Right lobe of liver (tissue), 6 donors: ENCODE measurements around the gene RTP4. TPM values are rescaled to one million over a fixed set of nuclear protein-coding genes. Genes with fewer than 3 reads are reported as not detected.

ENCODE experiments used
- ATAC-seq, 4 donors: fragments of 200-7000 bp; cut with Tn5 transposase; one replicate each; pipeline ENCODE4 v1.9.1; 2020; ENCODE audit warnings: mild to moderate bottlenecking in 4 of 4, moderate library complexity in 4 of 4
- DNase-seq, 3 donors: peaks; one replicate each; pipeline ENCODE4 v3.0.0-alpha.2; 2020
- H3K27ac ChIP-seq, 3 donors: fragments of 200-600 bp; one replicate each; pipeline ENCODE4 v1.8.0; 2022
- H3K27me3 ChIP-seq, 2 donors: fragments of 200-600 bp; one replicate each; pipeline ENCODE4 v1.8.0; 2022
- H3K36me3 ChIP-seq, 4 donors: fragments of 200-600 bp; sonication (generic) in 1 of 4; one replicate each; pipeline versions ENCODE4 v1.5.1 to v1.8.0; 2017 to 2022; ENCODE audit warnings: control low read depth in 1 of 4
- H3K4me1 ChIP-seq, 4 donors: fragments of 200-600 bp; sonication (generic) in 1 of 4; one replicate each; pipeline versions ENCODE4 v1.5.1 to v1.8.0; 2017 to 2022; ENCODE audit warnings: control low read depth in 1 of 4
- H3K4me3 ChIP-seq, 3 donors: fragments of 200-600 bp; one replicate each; pipeline ENCODE4 v1.8.0; 2022
- H3K9me3 ChIP-seq, 4 donors: fragments of 200-600 bp; sonication (generic) in 1 of 4; one replicate each; pipeline versions ENCODE4 v1.5.1 to v1.8.0; 2017 to 2022; ENCODE audit warnings: control low read depth in 1 of 4
- POLR2A ChIP-seq: fragments of 450-650 bp; IDR thresholded peaks from one replicate; pipeline ENCODE4 v1.6.1; 2017; ENCODE audit warnings: antibody characterized with exemption, mild to moderate bottlenecking
- WGBS: methylation state at CpG from one replicate; pipeline ENCODE4 v1.1.6; 2018; ENCODE audit warnings: low coverage, low lambda C conversion rate; ENCODE audit not compliant: insufficient coverage; ENCODE audit errors: missing lambda C conversion rate; 5-methylcytosine and 5-hydroxymethylcytosine counted together
- intact Hi-C, 2 donors: fragments of 100-400 bp; cut with DNase I; formaldehyde crosslinking; loops; one replicate each; pipeline versions ENCODE4 v1.11.2 to v1.14.1; 2022
- total RNA-seq, 6 experiments: library from RNA; depleted of rRNA in 2 of 6; stranded (reverse); fragments of >200 nt in 2 of 6; fragmentation: NEBNext Ultra II Directional in 3 of 6; extraction: Animal tissue kit (Norgen Biotek cat#: 25700) in 3 of 6; gene quantifications; one replicate each; pipeline versions ENCODE4 v1.1.0 to v1.2.4, GENCODE V29; 2016 to 2023
- TF ChIP-seq, protein P1 (sequence below), 4 donors: fragments of 200-600 bp in 3 of 4; fragments of 450-650 bp in 1 of 4; IDR thresholded peaks; one replicate each; pipeline versions ENCODE4 v1.5.1 to v1.8.0; 2016 to 2022; ENCODE audit warnings: antibody characterized with exemption in 4 of 4, mild to moderate bottlenecking in 2 of 4
- donor health status: DM: no; HTN: yes; CAD: no.
- donor health status: DM: no; HTN: no; CAD: no.
- donor health status: DM: no; HTN: no; CAD: no.
- donor health status: DM: no; HTN: yes; CAD: no.
- donor health status: DM: no; HTN: yes; CAD: no.

Gene RTP4
- total RNA-seq, 6 experiments from 2014 or later = 0.92 to 3.2 (median 2.0) TPM

DNA sequence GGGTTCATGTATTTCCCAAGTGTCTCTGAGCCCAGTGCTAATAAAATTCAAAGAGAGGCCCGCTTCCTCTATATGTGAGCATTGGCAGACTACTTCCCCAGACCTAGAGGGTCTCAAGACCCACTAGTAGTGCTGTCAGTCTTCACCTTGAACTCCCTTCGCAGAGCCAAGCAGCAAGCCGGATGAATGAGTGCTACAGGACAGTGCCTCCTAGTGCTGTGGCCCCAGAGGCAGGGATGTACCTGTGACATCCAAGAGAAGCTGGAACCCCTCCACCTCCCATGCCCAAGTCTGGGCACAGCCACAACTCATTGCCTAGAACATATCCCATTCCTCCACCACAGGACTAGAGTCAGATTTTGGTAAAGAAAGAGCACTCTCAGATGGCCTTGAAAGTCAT, 39.5 kb upstream of the RTP4 start:
- no peak for TF ChIP-seq POLR2A
- TF ChIP-seq, protein P1, sequence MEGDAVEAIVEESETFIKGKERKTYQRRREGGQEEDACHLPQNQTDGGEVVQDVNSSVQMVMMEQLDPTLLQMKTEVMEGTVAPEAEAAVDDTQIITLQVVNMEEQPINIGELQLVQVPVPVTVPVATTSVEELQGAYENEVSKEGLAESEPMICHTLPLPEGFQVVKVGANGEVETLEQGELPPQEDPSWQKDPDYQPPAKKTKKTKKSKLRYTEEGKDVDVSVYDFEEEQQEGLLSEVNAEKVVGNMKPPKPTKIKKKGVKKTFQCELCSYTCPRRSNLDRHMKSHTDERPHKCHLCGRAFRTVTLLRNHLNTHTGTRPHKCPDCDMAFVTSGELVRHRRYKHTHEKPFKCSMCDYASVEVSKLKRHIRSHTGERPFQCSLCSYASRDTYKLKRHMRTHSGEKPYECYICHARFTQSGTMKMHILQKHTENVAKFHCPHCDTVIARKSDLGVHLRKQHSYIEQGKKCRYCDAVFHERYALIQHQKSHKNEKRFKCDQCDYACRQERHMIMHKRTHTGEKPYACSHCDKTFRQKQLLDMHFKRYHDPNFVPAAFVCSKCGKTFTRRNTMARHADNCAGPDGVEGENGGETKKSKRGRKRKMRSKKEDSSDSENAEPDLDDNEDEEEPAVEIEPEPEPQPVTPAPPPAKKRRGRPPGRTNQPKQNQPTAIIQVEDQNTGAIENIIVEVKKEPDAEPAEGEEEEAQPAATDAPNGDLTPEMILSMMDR (IDR thresholded peaks at IDR 0.05) = no peak
- intact Hi-C loops = loop anchor here (10.0 kb wide), 2 partner anchors 276 to 356 kb away; no protein-coding TSS in a partner anchor
- H3K4me1 ChIP-seq = no peaks in the 10 kb centered on the region
- no peak overlapping the region for H3K4me3 ChIP-seq
- H3K27ac ChIP-seq = no peak overlapping the region
- H3K36me3 ChIP-seq = no peaks in the 10 kb centered on the region
- ATAC-seq (no peak), DNase-seq (no peak)
- H3K27me3 ChIP-seq = no peaks in the 10 kb centered on the region
- H3K9me3 ChIP-seq = no peaks in the 10 kb centered on the region
- WGBS = 75% methylated on average over 1 of the region's 3 CpGs

DNA sequence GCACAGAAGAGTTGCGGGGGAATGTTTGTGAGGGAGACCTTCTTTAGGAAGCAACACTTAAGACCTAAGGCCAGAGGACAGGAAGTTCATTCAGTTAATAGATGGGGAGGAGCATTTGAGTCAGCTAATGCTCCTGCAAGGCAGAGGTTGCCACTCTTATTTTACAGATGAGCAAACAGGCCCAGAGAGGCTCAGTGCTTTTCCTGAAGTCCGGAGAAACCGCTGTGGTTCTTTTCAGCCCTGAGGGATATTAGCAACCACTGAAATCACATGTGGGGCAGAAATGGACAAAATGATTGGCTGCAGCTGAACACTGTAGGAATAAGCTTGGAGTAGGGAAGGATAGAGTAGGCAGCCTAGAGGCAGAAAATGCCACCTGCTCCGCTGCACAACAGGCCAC, 33.3 kb upstream of the RTP4 start:
- Histone ChIP-seq H3K4me3 (no peak overlapping the region), H3K9me3 (no peaks in the 10 kb centered on the region), H3K27me3 (no peaks in the 10 kb centered on the region), H3K36me3 (no peaks in the 10 kb centered on the region), H3K4me1 (no peaks in the 10 kb centered on the region), H3K27ac (no peak overlapping the region)
- intact Hi-C loops = loop anchor here in 1 of 2 donors (10.0 kb wide), 1 partner anchor 1150 kb away; no protein-coding TSS in a partner anchor
- ATAC-seq (peak in 1 of 4 donors; percentile 42), DNase-seq (no peak)
- TF ChIP-seq, protein P1 (IDR thresholded peaks at IDR 0.05) = no peak
- no peak for TF ChIP-seq POLR2A
- 69% methylated on average over 3 of the region's 4 CpGs for WGBS

DNA sequence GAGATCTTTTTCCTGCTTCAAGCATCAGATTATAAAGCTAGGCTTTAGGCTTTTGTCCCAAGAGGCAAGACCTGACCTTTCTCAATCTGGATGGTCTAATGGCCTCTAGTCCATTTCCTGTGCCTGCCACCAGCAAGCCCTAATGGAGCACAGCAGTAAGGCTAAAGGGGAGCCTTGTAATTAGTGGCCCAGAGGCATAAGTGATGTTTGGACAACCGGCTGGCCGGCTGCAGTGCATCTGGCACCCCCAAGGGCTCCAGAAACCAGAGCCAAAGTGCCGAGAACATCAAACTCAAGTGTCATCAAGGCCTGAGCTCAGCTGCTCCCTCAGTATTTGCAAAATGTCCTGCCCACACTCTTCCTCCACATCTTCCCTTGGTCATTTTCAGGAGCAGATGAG, 31.9 kb upstream of the RTP4 start:
- Histone ChIP-seq H3K4me3 (no peak overlapping the region), H3K36me3 (no peaks in the 10 kb centered on the region), H3K27me3 (no peaks in the 10 kb centered on the region), H3K4me1 (no peaks in the 10 kb centered on the region), H3K27ac (no peak overlapping the region), H3K9me3 (no peaks in the 10 kb centered on the region)
- intact Hi-C loops = loop anchor here in 1 of 2 donors (10.0 kb wide), 1 partner anchor 1152 kb away; no protein-coding TSS in a partner anchor
- DNase-seq (no peak), ATAC-seq (no peak)
- no CpG with 5 or more reads among the region's 3 CpGs for WGBS
- TF ChIP-seq, protein P1 (IDR thresholded peaks at IDR 0.05) = no peak
- TF ChIP-seq POLR2A = no peak

DNA sequence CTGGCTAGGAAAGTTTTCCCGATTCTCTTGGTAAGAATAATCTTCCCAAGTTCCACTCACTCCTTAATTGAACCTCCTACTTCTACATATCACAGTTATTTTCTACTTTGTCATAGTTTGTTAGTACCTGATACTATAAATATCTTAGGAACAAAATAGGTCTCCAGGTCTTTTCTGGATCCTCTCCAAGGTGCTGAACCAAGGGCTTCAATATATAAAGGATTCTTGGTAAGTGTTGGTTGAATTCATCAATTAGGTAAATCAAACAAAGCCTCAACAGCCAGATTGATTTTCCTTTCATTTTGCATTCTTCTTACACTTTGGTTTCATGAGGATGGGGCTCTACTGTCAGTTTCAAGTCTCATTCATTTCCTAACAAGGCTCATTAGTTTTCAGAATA, 27.6 kb upstream of the RTP4 start:
- no peaks in the 10 kb centered on the region for H3K36me3 ChIP-seq
- H3K27me3 ChIP-seq = no peaks in the 10 kb centered on the region
- intact Hi-C loops = no loop called here
- no peak for DNase-seq
- H3K4me3 ChIP-seq = no peak overlapping the region
- ATAC-seq = no peak
- H3K27ac ChIP-seq = no peak overlapping the region
- no peaks in the 10 kb centered on the region for H3K9me3 ChIP-seq
- WGBS = 58% methylated on average over 1 of the region's 1 CpG
- TF ChIP-seq POLR2A = no peak
- TF ChIP-seq, protein P1 (IDR thresholded peaks at IDR 0.05) = no peak
- H3K4me1 ChIP-seq = no peaks in the 10 kb centered on the region

DNA sequence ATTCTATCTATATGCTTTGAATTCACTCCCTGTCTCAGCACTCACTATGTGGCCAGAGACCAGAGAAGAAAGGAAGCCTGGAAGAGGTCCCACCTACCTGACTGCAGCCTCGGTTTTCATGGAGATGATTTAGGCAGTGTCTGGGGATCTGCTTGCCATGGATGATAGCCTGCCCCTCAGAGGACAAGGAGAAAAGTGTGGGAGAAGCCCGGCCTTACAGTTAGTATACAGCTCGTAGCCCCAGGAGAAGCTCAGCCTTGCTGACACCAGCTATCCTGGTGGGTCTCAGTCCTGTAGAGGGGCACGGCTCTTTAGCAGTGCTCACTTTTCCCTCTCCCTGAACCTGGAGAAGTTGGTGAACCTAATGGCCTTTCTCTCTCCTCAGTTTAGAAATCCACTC, 25.9 kb upstream of the RTP4 start:
- Histone ChIP-seq H3K36me3 (no peaks in the 10 kb centered on the region), H3K4me3 (no peak overlapping the region), H3K4me1 (no peaks in the 10 kb centered on the region), H3K27me3 (no peaks in the 10 kb centered on the region), H3K9me3 (no peaks in the 10 kb centered on the region), H3K27ac (no peak overlapping the region)
- 69% methylated on average over 2 of the region's 4 CpGs for WGBS
- ATAC-seq = no peak
- no peak for DNase-seq
- intact Hi-C loops = no loop called here
- TF ChIP-seq POLR2A = no peak
- TF ChIP-seq, protein P1 (IDR thresholded peaks at IDR 0.05) = no peak
